ENCODE measurements around the gene PDZRN3.
A peak's percentile ranks its signal among the peaks of the same experiment; 100 is the strongest.

The PDZRN3 gene

GRCh38 chr3:73543412-73543811 is 81.3 kb downstream of the PDZRN3 start:
- Histone ChIP-seq H3K27me3 (no peaks in the 10 kb centered on the region), H3K4me1 (peaks cover 0 to 89% (median 38%) of the 10 kb centered on the region in 4 donors), H3K4me3 (no peak overlapping the region), H3K9me3 (no peaks in the 10 kb centered on the region), H3K27ac (peak overlapping the region in 1 of 2 donors; percentile 54), H3K36me3 (no peaks in the 10 kb centered on the region)
- no peak for DNase-seq
- intact Hi-C loops (cut with DNase I; ENCODE audit: low total_unique reads) = no loop called here
- no peak for TF ChIP-seq CTCF (IDR thresholded peaks at IDR 0.05)

GRCh38 chr3:73542136-73542535 is 82.6 kb downstream of the PDZRN3 start:
- H3K27ac ChIP-seq = peak overlapping the region in 1 of 2 donors; percentile 5
- peaks cover 0 to 85% (median 31%) of the 10 kb centered on the region in 4 donors for H3K4me1 ChIP-seq
- DNase-seq = no peak
- H3K36me3 ChIP-seq = no peaks in the 10 kb centered on the region
- no peaks in the 10 kb centered on the region for H3K27me3 ChIP-seq
- intact Hi-C loops (cut with DNase I; ENCODE audit: low total_unique reads) = no loop called here
- H3K4me3 ChIP-seq = no peak overlapping the region
- no peak for TF ChIP-seq CTCF (IDR thresholded peaks at IDR 0.05)
- no peaks in the 10 kb centered on the region for H3K9me3 ChIP-seq

- Histone ChIP-seq H3K4me1 (peaks cover 0 to 85% (median 36%) of the 10 kb centered on the region in 4 donors), H3K36me3 (no peaks in the 10 kb centered on the region), H3K4me3 (no peak overlapping the region), H3K9me3 (no peaks in the 10 kb centered on the region), H3K27ac (peak overlapping the region in 1 of 2 donors; percentile 4), H3K27me3 (no peaks in the 10 kb centered on the region)
- intact Hi-C loops (cut with DNase I; ENCODE audit: low total_unique reads) = no loop called here
- DNase-seq = no peak
- TF ChIP-seq CTCF (IDR thresholded peaks at IDR 0.05) = no peak
Measured at GRCh38 chr3:73540969-73541740, 83.6 kb downstream of the PDZRN3 start.

GRCh38 chr3:73538486-73538885 is 86.3 kb downstream of the PDZRN3 start:
- no peak for TF ChIP-seq CTCF (IDR thresholded peaks at IDR 0.05)
- H3K36me3 ChIP-seq = no peaks in the 10 kb centered on the region
- H3K27ac ChIP-seq = no peak overlapping the region
- no peak for DNase-seq
- H3K27me3 ChIP-seq = no peaks in the 10 kb centered on the region
- H3K4me1 ChIP-seq = peaks cover 0 to 89% (median 36%) of the 10 kb centered on the region in 4 donors
- no peaks in the 10 kb centered on the region for H3K9me3 ChIP-seq
- no peak overlapping the region for H3K4me3 ChIP-seq
- intact Hi-C loops (cut with DNase I; ENCODE audit: low total_unique reads) = no loop called here

GRCh38 chr3:73536952-73537351 is 87.8 kb downstream of the PDZRN3 start:
- Histone ChIP-seq H3K36me3 (no peaks in the 10 kb centered on the region), H3K27me3 (no peaks in the 10 kb centered on the region), H3K4me1 (peaks cover 0 to 75% (median 23%) of the 10 kb centered on the region in 4 donors), H3K4me3 (no peak overlapping the region), H3K27ac (no peak overlapping the region), H3K9me3 (no peaks in the 10 kb centered on the region)
- DNase-seq = no peak
- intact Hi-C loops (cut with DNase I; ENCODE audit: low total_unique reads) = no loop called here
- TF ChIP-seq CTCF (IDR thresholded peaks at IDR 0.05) = no peak

All from tibial artery (tissue), 4 donors.